ENCODE data around the gene TGFBI.

Gene TGFBI

GRCh38 chr5:136007271-136007670, 21.5 kb upstream of the TGFBI start:
- TF ChIP-seq CTCF (IDR thresholded peaks at IDR 0.05; ENCODE audit: insufficient read depth, low read depth, low read length, missing control alignments), result no peak
- H3K4me3 ChIP-seq (ENCODE audit: low read length), result no peak overlapping the region
- peak; percentile 50 for DNase-seq (ENCODE audit: low read depth)

- DNase-seq (ENCODE audit: low read depth), result peak; percentile 87
- TF ChIP-seq CTCF (IDR thresholded peaks at IDR 0.05; ENCODE audit: insufficient read depth, low read depth, low read length, missing control alignments), result no peak
- no peak overlapping the region for H3K4me3 ChIP-seq (ENCODE audit: low read length)
Measured at GRCh38 chr5:136011414-136012001, 17.3 kb upstream of the TGFBI start.

GRCh38 chr5:136012041-136012804, 16.6 kb upstream of the TGFBI start:
- H3K4me3 ChIP-seq (ENCODE audit: low read length), result no peak overlapping the region
- no peak for TF ChIP-seq CTCF (IDR thresholded peaks at IDR 0.05; ENCODE audit: insufficient read depth, low read depth, low read length, missing control alignments)
- peak; percentile 68 for DNase-seq (ENCODE audit: low read depth)

GRCh38 chr5:136013559-136013958, 15.2 kb upstream of the TGFBI start:
- no peak overlapping the region for H3K4me3 ChIP-seq (ENCODE audit: low read length)
- TF ChIP-seq CTCF (IDR thresholded peaks at IDR 0.05; ENCODE audit: insufficient read depth, low read depth, low read length, missing control alignments), result no peak
- DNase-seq (ENCODE audit: low read depth), result no peak

GRCh38 chr5:136014049-136015002, 14.5 kb upstream of the TGFBI start:
- peak; percentile 52 for DNase-seq (ENCODE audit: low read depth)
- no peak for TF ChIP-seq CTCF (IDR thresholded peaks at IDR 0.05; ENCODE audit: insufficient read depth, low read depth, low read length, missing control alignments)
- H3K4me3 ChIP-seq (ENCODE audit: low read length), result no peak overlapping the region

- no peak for DNase-seq (ENCODE audit: low read depth)
- H3K4me3 ChIP-seq (ENCODE audit: low read length), result no peak overlapping the region
- TF ChIP-seq CTCF (IDR thresholded peaks at IDR 0.05; ENCODE audit: insufficient read depth, low read depth, low read length, missing control alignments), result no peak
Measured at GRCh38 chr5:136015003-136015375, 13.8 kb upstream of the TGFBI start.
